ENCODE data around the gene VSNL1.

The VSNL1 gene

DNA sequence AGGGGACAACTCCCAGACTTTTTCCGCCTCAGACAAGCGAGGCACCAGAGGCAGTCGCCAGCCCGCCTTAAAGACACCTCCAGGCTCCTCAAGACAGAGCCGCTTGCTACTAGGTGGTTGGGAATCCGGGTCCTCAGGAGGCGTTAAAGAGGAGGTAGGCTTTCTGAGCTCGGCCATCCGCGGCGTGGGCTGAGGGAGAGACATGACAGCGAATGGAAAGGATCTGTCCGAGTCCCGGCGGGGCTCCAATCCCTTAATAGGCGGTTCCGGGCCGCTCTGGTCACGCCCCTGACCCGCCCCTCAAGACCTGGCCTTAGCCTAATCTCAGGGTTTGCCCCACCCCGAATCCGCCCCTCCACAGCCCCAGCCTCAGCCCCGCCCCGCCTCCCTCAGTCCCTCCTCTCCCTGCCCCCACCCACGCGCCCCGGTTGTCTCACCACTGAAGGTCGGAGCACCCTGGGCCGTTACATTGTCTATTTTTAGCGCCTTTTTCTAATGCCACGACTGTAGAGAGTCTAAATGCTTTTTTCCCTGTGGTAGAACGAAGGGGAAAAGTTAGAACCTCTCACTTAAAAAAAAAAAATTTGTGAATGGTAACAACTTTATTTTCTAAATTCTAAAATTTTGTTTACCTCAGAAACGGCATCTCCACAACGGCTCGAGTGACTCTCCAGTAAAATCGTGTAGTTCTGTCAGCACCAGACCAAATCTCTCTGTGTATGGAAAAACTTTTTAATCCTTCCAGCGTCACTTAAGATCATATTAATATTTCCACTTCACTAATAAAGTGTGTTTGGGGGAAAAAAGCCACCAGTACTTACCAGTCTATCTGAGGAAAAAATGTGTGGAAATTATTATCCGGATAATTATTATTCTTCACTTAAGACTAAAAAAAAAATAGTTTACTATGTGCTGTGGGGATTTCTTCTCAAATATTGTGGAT is 22.0 kb upstream of the VSNL1 start, which contains the start of gene RAD51AP2:
Gene RAD51AP2 (minus strand): TSS at position 229 of the 943 bp plus-strand sequence. CDS start 25 bp downstream, at position 204.
- TF ChIP-seq, protein P1, sequence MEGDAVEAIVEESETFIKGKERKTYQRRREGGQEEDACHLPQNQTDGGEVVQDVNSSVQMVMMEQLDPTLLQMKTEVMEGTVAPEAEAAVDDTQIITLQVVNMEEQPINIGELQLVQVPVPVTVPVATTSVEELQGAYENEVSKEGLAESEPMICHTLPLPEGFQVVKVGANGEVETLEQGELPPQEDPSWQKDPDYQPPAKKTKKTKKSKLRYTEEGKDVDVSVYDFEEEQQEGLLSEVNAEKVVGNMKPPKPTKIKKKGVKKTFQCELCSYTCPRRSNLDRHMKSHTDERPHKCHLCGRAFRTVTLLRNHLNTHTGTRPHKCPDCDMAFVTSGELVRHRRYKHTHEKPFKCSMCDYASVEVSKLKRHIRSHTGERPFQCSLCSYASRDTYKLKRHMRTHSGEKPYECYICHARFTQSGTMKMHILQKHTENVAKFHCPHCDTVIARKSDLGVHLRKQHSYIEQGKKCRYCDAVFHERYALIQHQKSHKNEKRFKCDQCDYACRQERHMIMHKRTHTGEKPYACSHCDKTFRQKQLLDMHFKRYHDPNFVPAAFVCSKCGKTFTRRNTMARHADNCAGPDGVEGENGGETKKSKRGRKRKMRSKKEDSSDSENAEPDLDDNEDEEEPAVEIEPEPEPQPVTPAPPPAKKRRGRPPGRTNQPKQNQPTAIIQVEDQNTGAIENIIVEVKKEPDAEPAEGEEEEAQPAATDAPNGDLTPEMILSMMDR (IDR thresholded peaks at IDR 0.05; ENCODE audit: low read depth, low read length): no peak
- peak within 1 kb of the TSS; percentile 47 for H3K4me3 ChIP-seq (ENCODE audit: low read depth, low read length)

DNA sequence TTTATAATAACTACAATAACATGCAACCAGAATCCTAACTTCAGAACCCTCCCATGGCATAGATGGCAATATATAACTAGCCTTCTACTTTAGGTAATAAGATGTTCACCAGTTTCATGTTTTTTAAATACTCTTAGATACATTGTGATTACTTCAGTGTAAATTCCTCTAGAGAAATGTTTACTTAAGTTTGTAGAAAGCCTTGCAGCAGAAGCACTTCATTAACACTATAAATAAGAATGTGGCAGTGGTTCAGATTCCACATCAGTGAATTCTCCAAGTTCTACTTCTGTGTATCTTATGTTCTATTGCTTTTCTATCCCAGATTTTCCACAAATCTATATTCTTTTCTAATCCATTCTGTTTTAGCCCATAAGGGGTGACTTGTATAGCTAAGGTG is 21.0 kb upstream of the VSNL1 start:
- H3K4me3 ChIP-seq (ENCODE audit: low read depth, low read length): no peak overlapping the region
- TF ChIP-seq, protein P1 (IDR thresholded peaks at IDR 0.05; ENCODE audit: low read depth, low read length): no peak

DNA sequence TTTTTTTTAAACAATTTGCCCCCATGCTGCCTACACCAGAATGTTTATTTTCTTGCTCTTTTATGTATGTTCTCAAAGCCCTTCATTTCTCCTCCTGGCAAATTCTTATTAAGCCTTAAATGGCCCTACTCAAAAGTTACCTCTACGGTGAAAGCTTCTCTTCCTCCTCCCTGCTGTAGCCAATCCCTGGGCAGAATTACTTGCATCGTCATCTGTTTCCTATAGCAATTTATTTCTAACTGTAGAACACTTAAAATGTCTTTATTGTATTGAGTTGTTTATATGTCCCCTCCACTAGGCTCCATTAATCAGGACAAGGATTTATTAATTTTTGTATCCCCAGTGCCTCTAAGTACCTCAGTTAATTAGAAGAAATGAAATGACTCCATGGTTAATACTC is 19.7 kb upstream of the VSNL1 start:
- TF ChIP-seq, protein P1 (IDR thresholded peaks at IDR 0.05; ENCODE audit: low read depth, low read length): no peak
- no peak overlapping the region for H3K4me3 ChIP-seq (ENCODE audit: low read depth, low read length)

DNA sequence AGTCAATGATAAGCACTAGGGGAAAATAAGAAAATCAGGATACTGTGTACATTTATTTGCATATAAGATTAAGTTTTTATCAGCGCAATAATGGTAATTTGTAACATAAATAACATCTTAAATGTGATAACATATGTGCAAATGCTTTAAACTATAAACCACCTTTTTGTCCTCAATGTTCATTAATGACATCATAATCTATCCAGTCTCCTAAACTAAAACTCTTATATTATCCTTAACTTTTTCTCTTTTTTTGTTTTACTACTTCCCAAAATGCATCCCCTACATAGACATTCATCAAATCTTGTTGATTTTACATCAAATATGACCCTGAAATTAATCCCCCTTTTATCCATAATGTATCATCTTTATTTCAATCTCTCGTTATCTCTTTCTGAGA is 18.9 kb upstream of the VSNL1 start:
- no peak overlapping the region for H3K4me3 ChIP-seq (ENCODE audit: low read depth, low read length)
- TF ChIP-seq, protein P1 (IDR thresholded peaks at IDR 0.05; ENCODE audit: low read depth, low read length): no peak

DNA sequence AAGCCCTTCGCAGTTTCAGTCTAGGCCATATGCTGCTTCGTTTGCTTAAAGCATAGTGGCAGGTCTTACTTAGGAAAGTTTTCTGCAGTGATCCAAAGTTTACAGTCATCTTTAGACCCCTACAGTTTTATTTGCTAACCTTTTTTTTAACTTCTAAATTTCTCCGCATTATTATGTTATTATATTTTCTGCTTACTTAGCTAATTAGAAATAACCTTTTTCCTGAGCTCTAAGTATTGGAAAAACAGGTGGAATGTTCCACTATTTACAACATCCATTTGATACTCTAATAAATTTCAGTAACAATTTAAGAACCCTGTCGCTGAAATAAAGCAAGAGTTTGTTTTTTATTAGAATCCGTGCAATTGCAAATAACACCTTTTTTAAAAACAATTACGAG is 18.2 kb upstream of the VSNL1 start:
- H3K4me3 ChIP-seq (ENCODE audit: low read depth, low read length): no peak overlapping the region
- TF ChIP-seq, protein P1 (IDR thresholded peaks at IDR 0.05; ENCODE audit: low read depth, low read length): no peak

DNA sequence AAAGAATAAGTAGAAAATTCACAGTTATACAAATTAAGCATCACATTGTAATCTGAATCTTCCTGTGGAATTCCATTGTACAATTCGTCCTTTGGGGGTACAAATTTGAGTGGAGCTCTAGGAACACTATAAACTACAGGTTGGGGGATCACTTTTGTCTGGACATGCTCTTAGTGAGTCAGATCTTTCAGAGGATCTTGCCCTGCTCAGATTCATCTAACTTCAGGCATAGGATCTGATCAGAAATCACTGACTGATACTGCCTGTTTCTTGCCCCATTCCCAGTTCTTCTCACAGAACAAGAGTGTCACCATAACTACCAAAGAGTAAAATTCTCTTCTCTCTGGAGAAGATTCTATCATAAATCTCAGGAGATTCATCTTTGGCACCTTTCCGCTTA is 10.7 kb upstream of the VSNL1 start:
- TF ChIP-seq, protein P1 (IDR thresholded peaks at IDR 0.05; ENCODE audit: low read depth, low read length): no peak

DNA sequence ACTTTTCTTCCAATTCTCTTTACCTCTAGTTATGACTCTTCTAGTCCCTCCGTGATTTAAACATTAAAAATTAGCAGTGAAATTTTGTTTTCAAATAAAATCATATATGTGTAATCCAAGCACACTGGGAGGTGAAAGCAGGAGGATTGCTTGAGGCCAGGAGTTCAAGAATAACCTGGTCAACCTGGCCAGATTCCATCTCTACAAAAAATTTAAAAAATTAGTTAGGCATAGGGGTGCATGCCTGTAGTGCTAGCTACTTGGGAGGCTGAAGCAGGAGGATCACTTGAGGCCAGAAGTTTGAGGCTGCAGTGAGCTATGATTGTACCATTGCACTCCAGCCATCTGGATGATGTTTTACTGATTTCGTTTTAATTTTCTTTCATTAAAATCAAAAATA is 7.0 kb upstream of the VSNL1 start:
- TF ChIP-seq, protein P1 (IDR thresholded peaks at IDR 0.05; ENCODE audit: low read depth, low read length): no peak
- H3K4me3 ChIP-seq (ENCODE audit: low read depth, low read length): no peak overlapping the region

More for the DNA sequence above, 10.7 kb upstream of the VSNL1 start:
- no peak overlapping the region for H3K4me3 ChIP-seq (ENCODE audit: low read depth, low read length)
